GM21526 (cell line): ENCODE results near the gene AAK1.
"Not testable (repeated sequence)": the region's sequence is repeated elsewhere in the genome, so short reads cannot be mapped to it uniquely, and the experiment has no call there.

ENCODE experiments used
- ATAC-seq: cut with Tn5 transposase; IDR thresholded peaks from one replicate; pipeline ENCODE4 v1.9.1; 2021; ENCODE audit warnings: moderate library complexity; ENCODE audit not compliant: unreplicated experiment, low FRiP score

Gene AAK1

DNA sequence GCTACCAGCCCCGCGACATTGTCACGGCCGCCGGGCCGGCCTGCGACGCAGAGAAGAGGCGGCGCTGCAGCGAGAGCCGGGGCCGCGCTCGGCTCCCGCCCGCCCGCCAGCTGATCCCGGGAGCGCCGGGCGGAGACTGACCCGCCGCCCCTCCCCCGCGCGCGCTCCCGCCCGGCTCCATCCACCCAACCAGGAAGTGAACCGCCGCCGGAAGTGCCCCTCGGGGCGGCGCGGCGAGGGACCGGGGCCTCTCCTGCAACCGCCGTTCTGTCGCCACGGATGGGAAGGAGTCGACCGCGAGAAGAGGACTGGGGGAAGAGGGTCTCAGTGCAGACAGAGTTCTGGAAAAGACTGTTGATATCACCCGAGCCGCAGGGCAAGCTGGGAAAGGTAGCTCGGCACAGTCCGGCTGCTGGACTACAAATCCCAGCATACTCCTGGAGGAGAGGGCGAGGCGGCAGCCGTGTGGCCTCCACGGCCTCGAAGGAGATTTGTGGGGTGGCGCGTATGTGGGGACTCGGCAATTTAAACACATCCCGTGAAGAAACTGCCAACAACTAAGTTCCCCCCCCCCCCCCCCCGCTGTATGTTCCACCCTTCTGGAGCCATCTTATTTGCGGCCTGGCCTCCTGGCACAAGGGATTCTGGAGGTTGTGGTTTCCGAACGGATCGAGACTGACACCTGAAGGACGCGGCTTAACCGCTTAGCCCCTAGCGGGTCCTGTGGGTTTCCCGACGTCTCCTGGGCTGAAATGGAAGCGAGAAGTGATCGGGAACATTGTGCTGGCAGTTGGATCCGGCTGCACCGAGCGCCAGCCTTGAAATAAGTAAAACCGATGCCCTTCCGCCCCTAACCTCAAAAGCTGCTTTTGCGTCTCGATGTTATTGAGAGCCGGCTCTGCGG lies at the start of gene AAK1:
AAK1 (minus strand) TSS at position 138 of the 904 bp plus-strand sequence. CDS start 699 bp downstream, outside the sequence.
- peak; percentile 34 for ATAC-seq

GRCh38 chr2:69692424-69692823 lies 48.9 kb upstream of the AAK1 start:
- ATAC-seq: no peak

GRCh38 chr2:69689969-69690368 lies 46.4 kb upstream of the AAK1 start:
- ATAC-seq: no peak

- no peak for ATAC-seq
Measured at GRCh38 chr2:69689466-69689865, 45.9 kb upstream of the AAK1 start.

- no peak for ATAC-seq
Measured at GRCh38 chr2:69687971-69688611, 44.6 kb upstream of the AAK1 start.

- ATAC-seq: no peak
Measured at GRCh38 chr2:69686813-69687212, 43.3 kb upstream of the AAK1 start.

DNA sequence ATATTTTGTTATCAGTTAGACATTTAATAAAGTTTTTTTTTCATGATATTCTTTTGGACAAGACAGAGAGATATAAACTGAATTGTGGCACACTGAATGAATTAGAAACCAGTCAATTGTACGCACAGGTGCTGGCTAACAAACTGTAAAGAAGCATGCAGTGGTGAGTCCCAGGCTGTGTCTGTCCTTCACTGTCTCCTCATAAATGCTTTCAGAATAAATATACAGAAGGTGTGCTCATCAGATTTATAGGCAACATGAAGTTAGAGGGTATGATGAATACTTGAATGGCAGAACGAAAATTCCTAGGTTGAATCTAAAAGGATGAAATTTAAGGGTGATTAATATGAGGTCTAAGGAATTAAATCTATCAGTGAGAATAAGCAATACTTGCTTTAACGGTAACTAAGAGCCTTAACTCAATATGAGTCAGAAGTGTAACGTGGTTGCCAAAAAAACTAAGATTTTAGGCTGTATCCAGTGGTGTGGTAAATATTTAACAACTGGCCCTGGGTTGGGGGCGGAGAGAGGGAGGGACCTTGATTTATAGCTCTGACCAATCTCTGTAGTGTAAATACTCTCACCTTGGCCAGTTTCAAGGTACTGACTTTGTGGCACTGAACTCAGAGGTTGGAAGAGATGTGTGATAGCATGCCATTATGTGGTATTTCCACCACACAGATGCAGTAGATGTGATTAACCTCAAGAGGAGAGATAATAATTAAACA lies 41.9 kb upstream of the AAK1 start:
- no peak for ATAC-seq

DNA sequence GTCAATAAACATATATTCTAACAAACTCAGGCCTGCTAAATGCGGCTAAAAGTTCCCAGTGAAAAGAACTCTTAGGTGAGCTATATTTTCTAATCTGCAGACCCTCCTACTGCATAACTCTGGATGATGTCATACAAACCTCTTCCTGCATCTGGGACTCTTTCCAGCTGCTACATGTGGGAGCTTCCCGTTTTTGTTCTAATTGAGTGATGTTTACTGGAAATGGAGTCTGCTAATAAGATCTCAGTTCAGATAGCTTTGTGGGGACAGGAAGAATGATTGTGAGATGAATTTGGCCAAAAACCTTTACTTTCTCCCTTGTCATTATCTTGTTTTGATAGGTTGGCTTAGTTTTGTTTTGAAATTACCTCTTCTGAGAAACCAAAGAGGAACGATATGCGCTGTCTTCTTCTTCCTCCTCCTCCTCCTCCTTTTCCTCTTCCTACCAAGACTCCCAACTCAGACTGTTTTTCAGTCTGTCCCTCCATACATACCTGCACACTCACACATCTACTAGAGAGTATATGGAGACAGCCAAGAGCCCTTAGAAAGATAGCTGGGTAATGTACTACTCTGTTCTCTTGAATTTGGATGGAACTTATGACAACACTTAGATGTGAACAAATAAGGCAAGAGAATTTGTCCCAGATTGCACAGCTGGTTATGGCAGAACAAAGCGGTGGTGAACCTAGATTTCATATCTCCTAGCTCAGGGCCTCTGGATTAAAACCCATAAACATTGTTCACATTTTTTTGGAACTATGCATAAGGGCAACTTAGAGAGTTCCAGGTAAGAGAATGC lies 39.8 kb upstream of the AAK1 start:
- no peak for ATAC-seq

GRCh38 chr2:69682525-69682924 lies 39.0 kb upstream of the AAK1 start:
- no peak for ATAC-seq

DNA sequence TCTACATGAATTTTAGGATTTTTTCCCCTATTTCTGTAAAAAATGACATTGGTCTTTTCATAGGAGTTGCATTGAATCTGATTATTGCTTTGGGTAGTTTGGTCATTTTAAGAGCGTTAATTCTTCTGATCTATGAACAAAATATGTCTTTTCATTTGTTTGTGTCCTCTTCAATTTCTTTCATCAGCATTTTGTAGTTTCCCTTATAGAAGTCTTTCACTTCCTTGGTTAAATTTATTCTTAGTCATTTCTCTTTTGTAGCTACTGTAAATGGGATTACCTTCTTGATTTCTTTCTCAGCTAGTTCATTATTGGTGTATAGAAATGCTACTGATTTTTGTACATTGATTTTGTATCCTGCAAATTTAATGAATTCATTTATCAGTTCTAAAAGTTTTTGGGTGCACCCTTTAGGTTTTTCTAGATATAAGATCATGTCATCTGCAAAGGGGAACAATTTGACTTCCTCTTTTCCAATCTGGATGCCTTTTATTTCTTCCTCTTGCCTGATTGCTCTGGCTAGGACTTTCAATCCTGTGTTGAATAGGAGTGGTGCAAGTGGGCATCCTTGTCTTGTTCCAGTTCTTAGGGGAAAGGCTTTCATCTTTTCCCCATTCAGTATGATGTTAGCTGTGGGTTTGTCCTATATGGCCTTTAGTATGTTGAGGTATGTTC lies 36.6 kb upstream of the AAK1 start:
- ATAC-seq: no peak

DNA sequence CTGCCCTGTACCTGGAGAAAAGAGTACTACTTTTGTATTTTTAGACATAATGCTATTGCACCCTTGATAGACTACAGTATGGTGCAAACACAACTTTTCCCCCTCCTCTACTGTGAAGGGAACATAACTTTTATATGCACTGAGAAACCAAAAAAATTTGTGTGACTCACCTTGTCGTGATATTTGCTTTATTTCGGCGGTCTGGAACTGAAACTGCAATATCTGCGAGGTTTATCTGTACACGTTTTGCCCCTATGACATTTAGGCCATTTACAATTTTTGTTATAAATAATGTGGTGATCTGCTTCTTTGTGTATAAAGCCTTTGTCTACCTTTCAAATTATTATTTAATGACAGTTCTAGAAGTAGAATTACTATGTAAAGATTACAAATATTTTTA lies 34.4 kb upstream of the AAK1 start:
- no peak for ATAC-seq

- no peak for ATAC-seq
Measured at GRCh38 chr2:69676146-69676545, 32.6 kb upstream of the AAK1 start.

DNA sequence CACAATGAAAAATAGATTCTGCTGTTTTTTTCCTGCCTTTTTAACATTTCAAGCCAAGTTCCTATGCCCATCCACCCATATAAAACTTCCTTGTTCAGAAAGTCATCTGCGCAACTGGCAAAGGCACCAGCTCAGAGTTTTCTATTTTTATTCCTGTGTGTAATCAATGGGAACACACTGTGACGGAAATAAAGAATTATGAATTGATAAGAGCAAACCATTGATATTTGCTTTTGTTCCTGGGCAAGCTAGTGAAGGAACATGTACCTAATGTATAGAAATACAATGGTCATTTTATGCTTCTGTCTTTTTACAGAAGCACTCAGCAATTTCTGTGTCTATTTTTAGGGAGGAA lies 30.8 kb upstream of the AAK1 start:
- no peak for ATAC-seq

DNA sequence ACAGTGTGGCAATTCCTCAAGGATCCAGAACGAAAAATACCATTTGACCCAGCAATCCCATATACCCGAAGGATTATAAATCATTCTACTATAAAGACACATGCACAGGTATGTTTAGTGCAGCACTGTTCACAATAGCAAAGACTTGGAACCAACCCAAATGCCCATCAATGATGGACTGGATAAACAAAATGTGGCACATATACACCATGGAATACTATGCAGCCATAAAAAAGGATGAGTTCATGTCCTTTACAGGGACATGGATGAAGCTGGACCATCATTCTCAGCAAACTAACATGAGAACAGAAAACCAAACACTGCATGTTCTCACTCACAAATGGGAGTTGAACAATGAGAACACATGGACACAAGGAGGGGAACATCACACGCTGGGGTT lies 29.6 kb upstream of the AAK1 start:
- not testable (repeated sequence) for ATAC-seq

DNA sequence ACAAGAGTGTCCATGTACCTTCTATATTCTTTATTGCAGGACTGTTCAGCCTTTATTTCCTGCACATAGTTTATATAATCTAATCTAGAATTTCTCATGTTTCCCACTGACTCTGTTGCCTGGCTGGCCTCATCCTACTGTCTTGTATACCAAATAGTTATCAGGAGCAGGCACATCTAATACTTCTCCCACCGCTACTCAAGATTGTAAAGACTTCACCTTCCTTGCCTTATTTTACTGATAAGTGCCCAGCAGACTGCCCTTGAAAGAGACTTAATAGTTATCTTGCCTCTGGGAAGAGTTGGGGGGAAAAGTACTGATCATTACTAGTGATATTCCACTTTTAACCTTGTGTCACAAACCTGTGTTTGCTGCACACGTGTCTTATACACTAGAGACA lies 26.1 kb upstream of the AAK1 start:
- no peak for ATAC-seq

- ATAC-seq: no peak
Measured at GRCh38 chr2:69668598-69668997, 25.1 kb upstream of the AAK1 start.

GRCh38 chr2:69667805-69668382 lies 24.4 kb upstream of the AAK1 start:
- no peak for ATAC-seq

- no peak for ATAC-seq
Measured at GRCh38 chr2:69665152-69665551, 21.6 kb upstream of the AAK1 start.

DNA sequence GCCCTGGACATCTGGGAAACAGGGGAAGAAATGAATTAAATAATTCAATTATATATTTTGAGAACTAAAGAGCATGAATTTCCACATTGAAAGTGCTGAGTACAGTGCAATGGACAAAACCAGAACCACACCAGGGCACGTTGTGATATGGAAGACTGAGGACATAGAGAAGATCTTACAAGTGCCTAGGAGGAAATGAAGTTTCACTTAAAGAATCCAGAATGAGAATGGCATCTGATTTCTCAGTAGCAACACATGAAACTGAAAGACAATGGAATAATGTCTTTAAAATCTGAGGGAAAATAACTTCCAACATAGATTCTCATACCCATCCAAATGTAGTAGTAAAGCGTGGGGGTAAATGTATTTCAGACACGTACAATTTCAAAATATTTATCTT lies 20.3 kb upstream of the AAK1 start:
- no peak for ATAC-seq

DNA sequence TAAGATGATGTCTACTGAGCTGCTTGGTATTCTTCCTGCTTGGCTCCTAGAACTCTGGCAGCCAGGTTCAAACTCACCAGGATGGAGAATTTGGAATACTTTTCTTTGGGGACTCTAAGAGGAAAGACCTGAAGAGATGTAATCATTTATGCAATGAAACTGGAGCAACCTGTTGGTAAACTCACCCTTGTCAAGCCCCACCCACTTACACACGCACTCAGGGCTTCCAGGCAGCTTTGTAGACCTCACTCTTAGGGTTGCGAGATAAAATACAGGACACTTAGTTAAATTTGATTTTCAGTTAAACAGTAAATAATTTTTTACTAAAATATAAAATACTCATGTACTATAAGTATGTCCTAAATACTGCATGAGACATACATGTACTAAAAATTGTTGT lies 19.0 kb upstream of the AAK1 start:
- not testable (repeated sequence) for ATAC-seq
